ENCODE data around the gene FBXO11. TPM values are rescaled to one million over a fixed set of nuclear protein-coding genes. Genes with fewer than 3 reads are reported as not detected.

Gene FBXO11
- total and polyA plus RNA-seq, 10 of the 15 experiments (the other 5 are each of a cell fraction or from before 2014, with no cell fraction given) = 5.9 to 38.9 (median 22.5) TPM

DNA sequence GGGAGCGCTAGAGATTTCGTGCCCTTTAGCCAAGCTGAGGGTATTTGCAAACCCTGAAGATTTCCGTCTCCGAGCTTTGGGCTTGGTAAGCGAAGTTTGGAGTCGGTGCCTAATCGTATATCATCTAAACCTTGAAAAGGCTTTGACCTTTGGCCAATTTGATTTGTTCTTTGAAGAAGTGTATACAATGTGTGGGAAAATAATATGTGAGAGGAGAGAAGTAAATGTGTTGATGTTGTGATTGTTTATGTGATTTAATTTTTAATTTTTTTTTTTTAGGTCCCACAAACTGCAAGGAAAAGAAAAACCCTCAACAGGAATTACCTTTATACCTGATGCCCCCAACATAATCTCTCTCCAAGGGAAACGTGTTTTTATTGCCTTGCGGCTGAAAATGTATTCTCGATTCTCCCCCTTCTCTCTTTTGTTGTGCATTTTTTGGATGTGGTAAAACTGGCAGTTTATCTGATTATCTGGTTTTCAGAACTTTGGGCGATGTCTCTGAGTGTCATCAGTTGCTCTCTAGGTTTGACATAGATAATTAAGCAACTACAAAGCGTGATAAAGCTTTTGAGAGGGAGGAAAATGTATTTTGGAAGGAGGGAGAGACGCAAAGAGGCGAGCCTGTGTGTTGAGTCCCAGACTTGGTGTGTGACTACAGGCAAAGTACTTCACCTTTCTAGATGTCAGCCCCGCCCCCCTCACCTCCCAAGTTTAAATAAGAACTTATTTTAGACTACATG, 912 bp upstream of the FBXO11 start:
- Histone ChIP-seq H3K79me2 (ENCODE audit: control insufficient read depth, insufficient read depth, low read length) (peaks cover 37% of the 10 kb centered on the region), H3K4me3 (peak overlapping the region; percentile 63), H3K4me2 (ENCODE audit: control insufficient read depth, insufficient read depth) (peak overlapping the region; percentile 72), H4K20me1 (ENCODE audit: control insufficient read depth, insufficient read depth) (no peaks in the 10 kb centered on the region), H3K9ac (ENCODE audit: control insufficient read depth, insufficient read depth, low read length) (peak overlapping the region; percentile 29), H2AFZ (ENCODE audit: control insufficient read depth, low read depth, low read length) (peak overlapping the region; percentile 73), H3K4me1 (ENCODE audit: control insufficient read depth, insufficient read depth, low read length) (no peaks in the 10 kb centered on the region), H3K9me3 (replicated peaks; ENCODE audit: control insufficient read depth, insufficient read depth, low read length) (no peaks in the 10 kb centered on the region), H3K27me3 (replicated peaks in 1 of 2; ENCODE audit: control insufficient read depth in 2 of 2, insufficient read depth in 2 of 2, low read length in 1 of 2) (no peaks in the 10 kb centered on the region), H3K36me3 (ENCODE audit: control insufficient read depth in 2 of 2, insufficient read depth in 2 of 2, low read length in 1 of 2) (no peaks in the 10 kb centered on the region), H3K27ac (ENCODE audit: control insufficient read depth, insufficient read depth) (peak overlapping the region; percentile 57)
- DNase-seq (ENCODE audit: low read depth, low spot score) (no peak), FAIRE-seq (no peak), ATAC-seq (peak; percentile 50)
- ChIA-PET POLR2A (interaction anchor here (0.5 to 1.9 kb wide), 6 partner anchors 10 to 405 kb away, joined by 3 to 9 read pairs (median 3); no protein-coding TSS in a partner anchor), CTCF (interaction anchor here (0.7 to 2.3 kb wide), 12 partner anchors 8 to 572 kb away, joined by 3 to 19 read pairs (median 3); no protein-coding TSS in a partner anchor), SMC1A (ENCODE audit: uncharacterized antibody, unreplicated experiment) (interaction anchor here (0.7 to 2.0 kb wide), 16 partner anchors 9 to 570 kb away, joined by 3 to 20 read pairs (median 4); no protein-coding TSS in a partner anchor), RAD21 (ENCODE audit: unreplicated experiment) (interaction anchor here (0.6 to 2.0 kb wide), 17 partner anchors 9 to 505 kb away, joined by 3 to 13 read pairs (median 4); partner anchors contain the start of gene MSH6)
- TSS peak; percentile 96 for BruUV-seq (replicated peaks)
- WGBS (ENCODE audit: insufficient coverage, insufficient replicate concordance, low lambda C conversion rate, missing lambda C conversion rate) = under 1% methylated on average over 15 of the region's 15 CpGs
- in situ Hi-C loops (cut with MboI) = loop anchor here (10.0 kb wide), 1 partner anchor 428 kb away; no protein-coding TSS in a partner anchor
- intact Hi-C loops (cut with micrococcal nuclease; ENCODE audit: unreplicated experiment) = loop anchor here (2.0 to 5.0 kb wide), 2 partner anchors 44 to 510 kb away; no protein-coding TSS in a partner anchor
- TF ChIP-seq ZNF207 (IDR thresholded peaks at IDR 0.05; ENCODE audit: borderline replicate concordance) (no peak), SIN3A (IDR thresholded peaks at IDR 0.05; ENCODE audit: low read depth, low read length) (no peak), TARDBP (IDR thresholded peaks at IDR 0.05; ENCODE audit: borderline replicate concordance) (no peak), SIX5 (IDR thresholded peaks at IDR 0.05; ENCODE audit: low read depth, low read length, severe bottlenecking) (no peak), PBX3 (IDR thresholded peaks at IDR 0.05; ENCODE audit: insufficient replicate concordance, low read depth, low read length) (no peak), EP300 (IDR thresholded peaks at IDR 0.05; ENCODE audit: borderline replicate concordance in 1 of 2, control insufficient read depth in 1 of 2, low read depth in 2 of 2, low read length in 2 of 2) (no peak), SUZ12 (IDR thresholded peaks at IDR 0.05; ENCODE audit: unreplicated experiment) (no peak), BHLHE40 (IDR thresholded peaks at IDR 0.05; ENCODE audit: borderline replicate concordance in 1 of 2, low read depth in 2 of 2, low read length in 1 of 2) (no peak), HDAC2 (IDR thresholded peaks at IDR 0.05) (no peak), ESRRA (IDR thresholded peaks at IDR 0.05; ENCODE audit: low read length) (no peak), ZNF217 (IDR thresholded peaks at IDR 0.05) (no peak), SMAD5 (IDR thresholded peaks at IDR 0.05; ENCODE audit: low read depth) (no peak), PML (IDR thresholded peaks at IDR 0.05; ENCODE audit: low read length) (no peak), CHD2 (IDR thresholded peaks at IDR 0.05; ENCODE audit: borderline replicate concordance, low read depth, low read length) (no peak), ATF7 (IDR thresholded peaks at IDR 0.05; ENCODE audit: low read depth) (peak; percentile 14; the same call in 1 of the 2 replicates)
- TF ChIP-seq, protein P1, sequence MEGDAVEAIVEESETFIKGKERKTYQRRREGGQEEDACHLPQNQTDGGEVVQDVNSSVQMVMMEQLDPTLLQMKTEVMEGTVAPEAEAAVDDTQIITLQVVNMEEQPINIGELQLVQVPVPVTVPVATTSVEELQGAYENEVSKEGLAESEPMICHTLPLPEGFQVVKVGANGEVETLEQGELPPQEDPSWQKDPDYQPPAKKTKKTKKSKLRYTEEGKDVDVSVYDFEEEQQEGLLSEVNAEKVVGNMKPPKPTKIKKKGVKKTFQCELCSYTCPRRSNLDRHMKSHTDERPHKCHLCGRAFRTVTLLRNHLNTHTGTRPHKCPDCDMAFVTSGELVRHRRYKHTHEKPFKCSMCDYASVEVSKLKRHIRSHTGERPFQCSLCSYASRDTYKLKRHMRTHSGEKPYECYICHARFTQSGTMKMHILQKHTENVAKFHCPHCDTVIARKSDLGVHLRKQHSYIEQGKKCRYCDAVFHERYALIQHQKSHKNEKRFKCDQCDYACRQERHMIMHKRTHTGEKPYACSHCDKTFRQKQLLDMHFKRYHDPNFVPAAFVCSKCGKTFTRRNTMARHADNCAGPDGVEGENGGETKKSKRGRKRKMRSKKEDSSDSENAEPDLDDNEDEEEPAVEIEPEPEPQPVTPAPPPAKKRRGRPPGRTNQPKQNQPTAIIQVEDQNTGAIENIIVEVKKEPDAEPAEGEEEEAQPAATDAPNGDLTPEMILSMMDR (IDR thresholded peaks at IDR 0.05 in 2 of 3, conservative IDR thresholded peaks at IDR 0.05 in 1 of 3; ENCODE audit: control insufficient read depth in 2 of 3, extremely low read depth in 1 of 3, insufficient read depth in 1 of 3, low read depth in 3 of 3, low read length in 3 of 3) = peak; percentile 54 to 69 (median 65); a peak in 3 of 6 replicates
- TF ChIP-seq, protein P2, sequence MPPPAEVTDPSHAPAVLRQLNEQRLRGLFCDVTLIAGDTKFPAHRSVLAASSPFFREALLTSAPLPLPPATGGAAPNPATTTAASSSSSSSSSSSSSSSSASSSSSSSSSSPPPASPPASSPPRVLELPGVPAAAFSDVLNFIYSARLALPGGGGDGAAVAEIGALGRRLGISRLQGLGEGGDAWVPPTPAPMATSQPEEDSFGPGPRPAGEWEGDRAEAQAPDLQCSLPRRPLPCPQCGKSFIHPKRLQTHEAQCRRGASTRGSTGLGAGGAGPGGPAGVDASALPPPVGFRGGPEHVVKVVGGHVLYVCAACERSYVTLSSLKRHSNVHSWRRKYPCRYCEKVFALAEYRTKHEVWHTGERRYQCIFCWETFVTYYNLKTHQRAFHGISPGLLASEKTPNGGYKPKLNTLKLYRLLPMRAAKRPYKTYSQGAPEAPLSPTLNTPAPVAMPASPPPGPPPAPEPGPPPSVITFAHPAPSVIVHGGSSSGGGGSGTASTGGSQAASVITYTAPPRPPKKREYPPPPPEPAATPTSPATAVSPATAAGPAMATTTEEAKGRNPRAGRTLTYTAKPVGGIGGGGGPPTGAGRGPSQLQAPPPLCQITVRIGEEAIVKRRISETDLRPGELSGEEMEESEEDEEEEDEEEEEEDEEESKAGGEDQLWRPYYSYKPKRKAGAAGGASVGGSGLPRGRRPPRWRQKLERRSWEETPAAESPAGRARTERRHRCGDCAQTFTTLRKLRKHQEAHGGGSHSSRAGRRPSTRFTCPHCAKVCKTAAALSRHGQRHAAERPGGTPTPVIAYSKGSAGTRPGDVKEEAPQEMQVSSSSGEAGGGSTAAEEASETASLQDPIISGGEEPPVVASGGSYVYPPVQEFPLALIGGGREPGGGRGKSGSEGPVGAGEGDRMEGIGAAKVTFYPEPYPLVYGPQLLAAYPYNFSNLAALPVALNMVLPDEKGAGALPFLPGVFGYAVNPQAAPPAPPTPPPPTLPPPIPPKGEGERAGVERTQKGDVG (CRISPR knock-in tag; IDR thresholded peaks at IDR 0.05) = no peak

All from GM12878 (cell line).